GM12892 (cell line): Measurements from ENCODE around the gene GHR.

Source experiments
- POLR2A ChIP-seq: IDR thresholded peaks from 2 replicates; pipeline ENCODE4 v1.6.1; 2011; ENCODE audit warnings: low read depth, low read length, control low read depth
- POLR2AphosphoS5 ChIP-seq: IDR thresholded peaks from 2 replicates; pipeline ENCODE4 v1.6.1; 2011; ENCODE audit warnings: low read depth, low read length, control low read depth
- TAF1 ChIP-seq: IDR thresholded peaks from 2 replicates; pipeline ENCODE4 v1.6.1; 2011; ENCODE audit warnings: low read depth, mild to moderate bottlenecking, control low read depth, low read length, borderline replicate concordance

DNA sequence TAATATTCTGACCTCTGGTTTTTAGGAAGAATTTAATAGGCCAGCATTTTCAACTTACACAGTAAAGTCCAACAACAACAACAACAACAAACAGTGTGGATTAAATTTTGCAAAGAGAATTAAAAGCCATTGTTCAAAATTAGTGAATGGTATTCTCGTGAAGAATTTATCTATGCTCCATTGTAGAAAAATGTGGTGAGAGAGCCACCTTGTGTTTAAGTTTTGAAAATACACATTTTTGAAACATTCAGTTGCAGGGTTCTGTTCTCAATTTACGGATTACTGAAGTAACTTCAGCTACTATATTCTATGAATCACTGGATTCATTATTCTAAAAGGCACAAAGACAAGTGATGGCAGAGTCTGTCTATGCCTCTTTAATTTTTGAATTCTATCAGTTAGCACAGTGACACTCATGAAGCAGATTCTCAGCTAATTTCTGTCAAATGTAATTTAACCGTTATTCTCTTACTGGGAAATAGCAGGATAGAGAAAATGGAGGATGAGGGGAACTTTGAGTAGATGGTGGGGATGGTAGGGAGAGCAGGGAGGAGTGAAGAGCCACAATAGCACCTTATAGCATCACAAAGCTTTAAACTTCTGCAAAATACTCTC, 344.4 kb downstream of the GHR start:
- no peak for TF ChIP-seq POLR2AphosphoS5
- TF ChIP-seq POLR2A: no peak
- TF ChIP-seq TAF1: no peak
